VCaP (cell line): Measurements from ENCODE around the gene PHKG2.

Source experiments
- H3K27ac ChIP-seq: fragments of 450-650 bp; 2 replicates; pipeline ENCODE4 v1.5.1; 2017
- CTCF ChIP-seq: fragments of 450-650 bp; conservative IDR thresholded peaks from 2 replicates; pipeline ENCODE4 v1.5.1; 2017; ENCODE audit warnings: mild to moderate bottlenecking, moderate library complexity

PHKG2 gene

GRCh38 chr16:30706046-30706445, 42.2 kb upstream of the PHKG2 start:
- H3K27ac ChIP-seq: no peak overlapping the region
- TF ChIP-seq CTCF: no peak

- TF ChIP-seq CTCF: no peak
- no peak overlapping the region for H3K27ac ChIP-seq
These were observed 37.3 kb upstream of the PHKG2 start for GRCh38 chr16:30710971-30711370.

- TF ChIP-seq CTCF: no peak
These were observed 36.5 kb upstream of the PHKG2 start for GRCh38 chr16:30711712-30712111.

GRCh38 chr16:30715750-30716445, 32.3 kb upstream of the PHKG2 start:
- no peak overlapping the region for H3K27ac ChIP-seq
- TF ChIP-seq CTCF: no peak

More at GRCh38 chr16:30711712-30712111, 36.5 kb upstream of the PHKG2 start:
- H3K27ac ChIP-seq: no peak overlapping the region

- no peak for TF ChIP-seq CTCF
- H3K27ac ChIP-seq: no peak overlapping the region
These were observed 28.1 kb upstream of the PHKG2 start for GRCh38 chr16:30720086-30720485.

GRCh38 chr16:30720694-30721093, 27.5 kb upstream of the PHKG2 start:
- no peak overlapping the region for H3K27ac ChIP-seq
- TF ChIP-seq CTCF: no peak

DNA sequence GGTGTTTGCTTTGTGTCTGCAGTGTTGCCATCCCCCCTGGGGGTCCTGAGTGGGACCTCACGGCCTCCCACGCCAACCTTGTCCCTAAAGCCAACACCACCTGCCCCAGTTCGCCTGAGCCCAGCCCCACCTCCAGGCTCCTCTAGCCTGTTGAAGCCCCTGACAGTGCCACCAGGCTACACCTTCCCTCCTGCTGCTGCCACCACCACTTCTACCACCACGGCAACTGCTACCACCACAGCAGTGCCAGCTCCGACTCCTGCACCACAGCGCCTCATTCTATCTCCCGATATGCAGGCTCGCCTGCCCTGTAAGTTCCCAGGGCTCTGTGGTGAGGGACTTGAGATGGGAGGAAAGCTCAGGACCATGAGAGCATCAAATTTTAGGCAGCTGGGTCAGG, 27.1 kb upstream of the PHKG2 start:
- no peak overlapping the region for H3K27ac ChIP-seq
- no peak for TF ChIP-seq CTCF
